GM12873 (cell line): Measurements from ENCODE around the gene ITGB6.

Experiments
- CTCF ChIP-seq: IDR thresholded peaks from 2 replicates; pipeline ENCODE4 v1.5.1; 2012; ENCODE audit warnings: low read depth, mild to moderate bottlenecking, moderate library complexity, low read length, control low read depth; ENCODE audit not compliant: insufficient read depth; ENCODE audit errors: missing control alignments

Gene ITGB6

GRCh38 chr2:160224507-160224906 lies 24.4 kb upstream of the ITGB6 start:
- TF ChIP-seq CTCF: no peak

- TF ChIP-seq CTCF: no peak
Measured at GRCh38 chr2:160224060-160224459, 24.0 kb upstream of the ITGB6 start.

GRCh38 chr2:160223560-160223959 lies 23.5 kb upstream of the ITGB6 start:
- no peak for TF ChIP-seq CTCF

- TF ChIP-seq CTCF: no peak
Measured at GRCh38 chr2:160222546-160223283, 22.6 kb upstream of the ITGB6 start.

GRCh38 chr2:160221391-160222276 lies 21.6 kb upstream of the ITGB6 start:
- TF ChIP-seq CTCF: no peak

GRCh38 chr2:160220545-160221009 lies 20.5 kb upstream of the ITGB6 start:
- no peak for TF ChIP-seq CTCF

GRCh38 chr2:160220026-160220425 lies 20.0 kb upstream of the ITGB6 start:
- TF ChIP-seq CTCF: no peak
